HG03095 (cell line): ENCODE data around the gene OVCH1.
A peak's percentile ranks its signal among the peaks of the same experiment; 100 is the strongest.
"Not testable (repeated sequence)": the region's sequence is repeated elsewhere in the genome, so short reads cannot be mapped to it uniquely, and the experiment has no call there.

Experiments
- ATAC-seq: cut with Tn5 transposase; IDR thresholded peaks from one replicate; pipeline ENCODE4 v1.9.1; 2021; ENCODE audit warnings: moderate library complexity; ENCODE audit not compliant: unreplicated experiment

Gene OVCH1

GRCh38 chr12:29505122-29505521 lies 7.6 kb upstream of the OVCH1 start:
- no peak for ATAC-seq

DNA sequence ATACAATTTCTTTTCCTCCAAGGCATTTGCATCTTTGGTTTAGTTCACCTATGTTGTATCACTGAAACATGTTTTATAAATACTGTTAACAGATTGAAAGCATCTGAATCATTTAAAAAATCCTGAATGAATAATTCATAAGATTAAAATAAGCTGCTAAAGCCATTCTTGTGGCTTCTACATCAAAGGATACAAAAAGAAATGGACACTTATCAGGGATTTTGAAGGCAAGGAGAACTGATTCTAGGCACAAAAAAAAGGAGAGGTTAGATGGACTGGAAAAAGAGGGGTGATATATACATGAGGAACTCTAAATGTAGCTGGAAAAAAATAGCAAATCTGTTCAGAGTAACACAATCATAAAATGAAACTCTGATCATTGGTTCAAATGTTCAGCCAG lies 5.8 kb upstream of the OVCH1 start:
- no peak for ATAC-seq

DNA sequence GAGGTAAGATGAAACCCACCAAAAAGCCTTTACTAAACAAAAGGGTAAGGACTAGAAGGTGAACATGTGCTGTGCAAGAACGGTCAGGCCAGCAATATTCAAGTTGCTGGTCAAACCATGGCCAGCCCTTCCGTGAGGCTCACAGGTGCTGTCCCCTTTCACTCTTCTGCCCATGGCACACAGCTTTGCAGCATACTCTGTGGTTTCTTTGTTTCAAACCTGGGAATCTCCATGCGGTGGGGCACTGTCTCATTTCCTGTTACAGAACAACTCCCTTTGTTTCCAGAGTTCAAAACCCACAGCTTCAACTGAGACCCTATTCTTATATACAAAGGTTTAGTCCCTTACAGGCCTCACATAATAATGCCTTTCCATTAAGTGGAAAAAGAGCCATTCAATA lies 1.7 kb upstream of the OVCH1 start:
- no peak for ATAC-seq

- ATAC-seq, result no peak
These were observed 4.6 kb downstream of the OVCH1 start for GRCh38 chr12:29492891-29493290.

GRCh38 chr12:29486972-29487371 lies 10.5 kb downstream of the OVCH1 start:
- no peak for ATAC-seq

- no peak for ATAC-seq
These were observed 34.3 kb downstream of the OVCH1 start for GRCh38 chr12:29463198-29463597.

- no peak for ATAC-seq
These were observed 37.4 kb downstream of the OVCH1 start for GRCh38 chr12:29460082-29460481.

GRCh38 chr12:29455087-29455486 lies 42.4 kb downstream of the OVCH1 start:
- ATAC-seq, result no peak

GRCh38 chr12:29451888-29452287 lies 45.6 kb downstream of the OVCH1 start:
- no peak for ATAC-seq

- no peak for ATAC-seq
These were observed 49.3 kb downstream of the OVCH1 start for GRCh38 chr12:29448157-29448556.

DNA sequence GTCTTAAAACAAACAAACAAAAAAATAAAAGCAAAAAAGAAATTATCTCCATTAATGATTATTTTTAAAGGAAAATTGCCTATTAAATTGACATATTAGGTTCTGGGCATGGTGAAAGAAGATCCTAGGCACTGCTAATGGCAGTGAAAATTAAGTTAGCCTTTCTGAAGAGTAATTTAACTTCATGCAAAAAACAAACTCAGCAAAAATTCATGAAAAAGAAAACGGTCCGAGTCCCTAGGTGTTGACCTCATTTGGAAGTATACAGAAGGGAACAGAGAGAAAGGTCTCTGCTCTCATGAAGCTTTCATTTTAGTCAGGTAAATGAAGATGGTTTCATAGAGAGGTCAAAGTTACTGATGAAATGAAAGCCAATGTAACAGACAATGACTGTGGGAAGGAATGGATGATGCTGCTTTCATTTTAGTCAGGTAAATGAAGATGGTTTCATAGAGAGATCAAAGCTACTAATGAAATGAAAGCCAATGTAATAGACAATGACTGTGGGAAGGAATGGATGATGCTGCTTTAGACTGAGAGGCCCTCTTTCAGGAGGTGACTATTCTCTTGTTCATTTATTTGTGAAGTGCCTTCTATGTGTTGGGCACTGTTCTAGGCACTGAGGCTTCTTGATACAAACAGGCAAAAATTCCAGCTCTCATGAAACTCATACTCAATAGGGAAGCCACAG lies 50.1 kb downstream of the OVCH1 start:
- no peak for ATAC-seq

GRCh38 chr12:29439506-29439905 lies 58.0 kb downstream of the OVCH1 start:
- no peak for ATAC-seq

GRCh38 chr12:29438752-29439408 lies 58.6 kb downstream of the OVCH1 start:
- ATAC-seq, result no peak

- ATAC-seq, result no peak
These were observed 59.9 kb downstream of the OVCH1 start for GRCh38 chr12:29437575-29437974.

GRCh38 chr12:29436815-29437214 lies 60.7 kb downstream of the OVCH1 start:
- ATAC-seq, result not testable (repeated sequence)

GRCh38 chr12:29431513-29431912 lies 66.0 kb downstream of the OVCH1 start:
- ATAC-seq, result no peak

DNA sequence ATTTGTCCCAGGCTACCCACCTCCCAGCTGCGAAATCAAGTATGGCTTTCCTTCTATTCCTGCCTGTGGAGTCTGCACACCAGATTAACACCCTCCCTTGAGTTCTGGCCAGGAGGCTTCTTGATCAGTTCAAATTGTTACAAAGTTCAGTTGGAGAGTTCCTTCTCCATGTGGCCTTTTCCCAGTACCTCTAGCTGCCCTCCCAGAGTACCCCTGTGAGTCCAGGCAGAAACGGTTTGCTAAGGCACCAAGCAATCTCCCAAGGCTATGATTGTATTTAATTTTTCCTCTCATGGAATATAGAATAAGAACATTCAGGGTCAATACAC lies 66.8 kb downstream of the OVCH1 start:
- no peak for ATAC-seq

- no peak for ATAC-seq
These were observed 67.3 kb downstream of the OVCH1 start for GRCh38 chr12:29429999-29430715.

DNA sequence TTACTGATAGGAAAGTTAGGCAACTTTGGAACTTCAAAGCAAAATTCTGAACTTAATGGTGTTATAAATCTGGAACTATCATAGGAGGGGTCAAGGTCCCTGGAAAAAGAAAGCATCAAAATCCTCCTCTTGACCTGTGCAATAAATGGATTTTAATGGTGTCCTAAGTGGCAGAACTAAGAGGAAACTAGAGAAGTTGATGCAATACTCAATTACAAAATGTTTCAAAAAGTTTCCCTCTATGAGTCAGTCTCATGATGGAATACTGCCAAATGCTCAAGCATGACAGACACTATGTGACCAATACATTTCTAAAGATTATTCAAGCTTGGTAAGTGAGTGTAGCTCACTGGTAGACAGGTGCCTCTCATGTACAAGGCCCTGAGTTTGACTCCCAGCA lies 68.9 kb downstream of the OVCH1 start:
- ATAC-seq, result peak; percentile 37

- ATAC-seq, result peak; percentile 99
These were observed 69.5 kb downstream of the OVCH1 start for GRCh38 chr12:29427964-29428363.

- ATAC-seq, result no peak
These were observed 71.0 kb downstream of the OVCH1 start for GRCh38 chr12:29426498-29426897.

- no peak for ATAC-seq
These were observed 71.8 kb downstream of the OVCH1 start for GRCh38 chr12:29425722-29426121.
